Lung microvascular endothelial cell (primary cell): Measurements from ENCODE around the gene VANGL1. TPM values are rescaled to one million over a fixed set of nuclear protein-coding genes. Genes with fewer than 3 reads are reported as not detected.

ENCODE experiments used
- DNase-seq, 2 donors: peaks; one replicate each; pipeline versions ENCODE4 v3.0.0 to v3.0.0-alpha.2; 2010; ENCODE audit warnings: low read depth in 2 of 2
- total RNA-seq: library from RNA; depleted of rRNA; stranded (reverse); fragments of >200 nt; gene quantifications from 2 replicates; pipeline ENCODE4 v1.2.1, GENCODE V29; 2014

VANGL1 gene
- total RNA-seq, 1 donor from 2014 or later = 13.9 TPM

DNA sequence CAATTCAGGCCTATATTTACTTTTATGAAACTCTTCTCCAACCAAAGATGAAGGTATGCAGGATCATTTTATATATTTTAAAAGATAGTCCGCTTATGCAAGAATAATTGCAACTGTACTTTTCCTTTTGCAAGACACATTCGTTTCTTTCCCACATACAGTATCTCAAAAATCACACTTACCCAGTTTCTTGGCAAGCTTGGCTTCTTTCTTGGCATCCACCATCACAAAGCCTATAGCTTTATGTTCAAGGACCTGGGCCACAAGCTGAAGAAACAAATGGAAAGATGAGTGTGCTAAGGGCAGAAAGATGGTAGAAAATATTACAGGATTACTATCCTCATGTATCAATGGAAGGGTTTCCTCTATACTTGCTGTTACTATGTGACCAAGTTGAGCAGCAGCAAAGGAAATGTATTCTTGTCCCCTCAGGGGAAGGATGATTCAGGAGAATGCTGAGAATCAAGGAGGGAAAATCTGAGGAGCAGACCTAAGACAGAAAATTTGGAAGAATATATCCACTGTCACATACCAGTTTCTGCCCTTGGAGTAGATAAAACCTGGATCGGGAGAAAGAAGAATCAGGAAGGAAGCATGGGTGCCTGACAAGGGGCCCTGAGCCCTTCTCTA lies 103.0 kb downstream of the VANGL1 start:
- DNase-seq = no peak

GRCh38 chr1:115746021-115746690 lies 104.4 kb downstream of the VANGL1 start:
- DNase-seq = no peak

Other genes starting within 250 kb of the VANGL1 start
- gene CASQ2, start 126.7 kb downstream of the VANGL1 start, total RNA-seq = not detected in 2 replicates
- gene NHLH2, start 199.2 kb downstream of the VANGL1 start, total RNA-seq = under 0.01 TPM in 1 of 2 replicates, not detected in the other